HG02610 (cell line): ENCODE results near the gene AGPAT4.

Experiments
- ATAC-seq: cut with Tn5 transposase; IDR thresholded peaks from one replicate; pipeline ENCODE4 v1.9.1; 2021; ENCODE audit warnings: mild to moderate bottlenecking, moderate library complexity; ENCODE audit not compliant: unreplicated experiment

The AGPAT4 gene

GRCh38 chr6:161256407-161256806, 17.5 kb downstream of the AGPAT4 start:
- ATAC-seq, result no peak

GRCh38 chr6:161255518-161255917, 18.3 kb downstream of the AGPAT4 start:
- ATAC-seq, result no peak

GRCh38 chr6:161254464-161255253, 19.2 kb downstream of the AGPAT4 start:
- ATAC-seq, result no peak

GRCh38 chr6:161254126-161254463, 19.8 kb downstream of the AGPAT4 start:
- ATAC-seq, result no peak

- no peak for ATAC-seq
These were observed 22.5 kb downstream of the AGPAT4 start for GRCh38 chr6:161251345-161251744.

GRCh38 chr6:161249327-161249726, 24.5 kb downstream of the AGPAT4 start:
- ATAC-seq, result no peak

GRCh38 chr6:161246725-161247124, 27.1 kb downstream of the AGPAT4 start:
- ATAC-seq, result no peak

- no peak for ATAC-seq
These were observed 28.5 kb downstream of the AGPAT4 start for GRCh38 chr6:161245363-161245762.

- ATAC-seq, result no peak
These were observed 29.1 kb downstream of the AGPAT4 start for GRCh38 chr6:161244725-161245124.

- no peak for ATAC-seq
These were observed 30.8 kb downstream of the AGPAT4 start for GRCh38 chr6:161242779-161243693.

- no peak for ATAC-seq
These were observed 31.7 kb downstream of the AGPAT4 start for GRCh38 chr6:161242113-161242512.

- ATAC-seq, result no peak
These were observed 34.9 kb downstream of the AGPAT4 start for GRCh38 chr6:161239001-161239400.

- no peak for ATAC-seq
These were observed 35.4 kb downstream of the AGPAT4 start for GRCh38 chr6:161238500-161238899.

GRCh38 chr6:161238081-161238480, 35.8 kb downstream of the AGPAT4 start:
- ATAC-seq, result no peak

- no peak for ATAC-seq
These were observed 36.7 kb downstream of the AGPAT4 start for GRCh38 chr6:161237176-161237575.

GRCh38 chr6:161235776-161236633, 37.9 kb downstream of the AGPAT4 start:
- ATAC-seq, result peak; percentile 84

- no peak for ATAC-seq
These were observed 39.7 kb downstream of the AGPAT4 start for GRCh38 chr6:161233986-161234661.

GRCh38 chr6:161232467-161232866, 41.4 kb downstream of the AGPAT4 start:
- no peak for ATAC-seq

- ATAC-seq, result no peak
These were observed 41.9 kb downstream of the AGPAT4 start for GRCh38 chr6:161232010-161232409.

- no peak for ATAC-seq
These were observed 43.5 kb downstream of the AGPAT4 start for GRCh38 chr6:161230339-161230738.
